Measurements from ENCODE around the gene TAS2R1.

TAS2R1 gene

DNA sequence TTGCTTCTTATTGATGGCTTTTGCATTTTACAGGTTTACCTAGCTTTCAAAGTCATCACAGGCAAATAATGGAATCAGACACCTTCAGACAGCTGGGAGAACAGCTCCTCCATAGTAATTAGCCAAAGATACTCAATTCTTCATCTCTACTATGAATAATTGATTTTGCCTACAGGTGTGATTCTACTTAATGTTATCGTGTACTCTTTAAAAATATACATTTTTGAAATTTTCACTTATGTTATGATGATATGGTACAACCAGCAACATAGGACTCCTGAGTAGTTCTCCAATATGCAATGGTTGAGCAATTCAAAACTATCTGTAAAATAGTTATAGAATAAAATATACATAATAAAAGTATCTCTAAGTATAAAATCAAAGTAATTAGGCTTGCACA, at the start of gene TAS2R1:
TSS of gene TAS2R1 (minus strand) at position 101 of the 400 bp plus-strand sequence. CDS start 319 bp downstream, outside the sequence.
- no peak for FAIRE-seq

DNA sequence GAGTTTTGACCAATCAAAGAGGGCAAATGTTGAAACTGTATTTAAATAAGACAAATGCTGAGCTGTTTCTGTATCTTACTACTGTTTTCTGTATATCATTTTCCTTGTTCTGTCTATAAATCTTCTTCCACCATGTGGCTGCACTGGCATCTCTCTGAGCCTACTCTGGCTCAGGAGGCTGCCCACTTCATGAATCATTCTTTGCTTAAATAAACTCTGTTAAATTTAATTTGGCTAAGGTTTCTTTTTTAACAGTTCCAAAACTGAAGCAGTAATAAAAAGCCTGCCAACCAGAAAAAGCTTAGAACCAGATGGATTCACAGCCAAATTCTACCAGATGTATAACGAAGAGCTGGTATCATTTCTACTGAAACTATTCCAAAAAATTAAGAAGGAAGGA, 40.2 kb upstream of the TAS2R1 start:
- no peak for FAIRE-seq

- FAIRE-seq, result no peak
These were observed 37.8 kb upstream of the TAS2R1 start for GRCh38 chr5:9667906-9668305.

DNA sequence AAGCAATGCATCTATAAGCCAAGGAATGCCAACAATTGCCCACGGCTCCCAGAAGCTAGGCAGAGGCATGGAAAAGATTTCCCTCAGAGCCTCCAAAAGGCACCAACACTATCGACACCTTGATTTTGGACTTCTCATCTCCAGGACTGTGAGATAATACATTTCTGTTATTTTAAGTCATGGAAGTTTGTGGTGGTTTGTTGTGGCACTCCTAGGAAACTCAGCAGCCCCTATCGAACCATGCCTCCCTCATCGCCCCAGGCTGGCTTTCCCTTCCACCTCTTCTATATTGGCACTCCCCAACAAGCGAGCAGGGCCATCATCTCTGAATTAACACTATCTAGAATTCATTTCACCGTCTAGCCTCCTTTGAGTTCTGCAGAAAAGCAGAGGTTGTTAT, 33.7 kb upstream of the TAS2R1 start:
- FAIRE-seq, result no peak

- FAIRE-seq, result no peak
These were observed 31.3 kb upstream of the TAS2R1 start for GRCh38 chr5:9661316-9662015.

DNA sequence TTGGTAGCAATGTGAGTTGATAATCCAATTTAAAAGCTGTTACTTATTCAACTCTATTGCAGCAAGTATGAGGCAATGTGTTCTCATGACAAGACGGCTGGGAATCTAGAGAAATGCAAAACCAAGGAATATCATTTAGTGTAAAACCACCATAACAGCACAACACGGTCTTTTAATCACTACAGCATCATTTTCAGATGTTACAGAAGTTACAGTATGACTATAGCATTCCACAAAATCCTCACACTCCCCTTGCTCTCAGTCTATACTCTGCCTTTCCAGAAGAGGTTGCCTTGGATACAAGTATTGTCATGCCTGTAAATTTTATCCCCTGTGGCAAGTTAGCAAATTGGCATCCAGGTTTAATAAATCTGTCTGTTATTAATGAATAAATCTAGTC, 28.6 kb upstream of the TAS2R1 start:
- FAIRE-seq, result no peak

DNA sequence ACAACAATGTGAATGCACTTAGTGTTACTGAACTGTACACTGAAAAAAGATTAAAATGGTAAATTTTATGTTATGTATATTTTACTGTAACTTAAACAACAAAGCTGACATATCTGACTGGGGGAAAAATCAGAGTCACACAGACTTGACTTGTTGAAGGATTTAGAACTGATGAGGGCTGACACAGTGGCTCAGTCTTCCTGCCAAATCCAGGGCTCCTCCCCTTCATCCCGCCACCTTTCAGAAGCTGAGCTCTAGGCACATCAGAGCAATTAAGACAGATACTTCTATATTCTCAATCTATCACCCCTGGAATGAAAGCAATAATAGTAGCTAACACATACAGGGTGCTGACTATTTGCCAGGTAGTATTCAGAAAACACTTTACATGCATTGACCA, 27.7 kb upstream of the TAS2R1 start:
- FAIRE-seq, result no peak

- no peak for FAIRE-seq
These were observed 25.5 kb upstream of the TAS2R1 start for GRCh38 chr5:9655641-9656040.

DNA sequence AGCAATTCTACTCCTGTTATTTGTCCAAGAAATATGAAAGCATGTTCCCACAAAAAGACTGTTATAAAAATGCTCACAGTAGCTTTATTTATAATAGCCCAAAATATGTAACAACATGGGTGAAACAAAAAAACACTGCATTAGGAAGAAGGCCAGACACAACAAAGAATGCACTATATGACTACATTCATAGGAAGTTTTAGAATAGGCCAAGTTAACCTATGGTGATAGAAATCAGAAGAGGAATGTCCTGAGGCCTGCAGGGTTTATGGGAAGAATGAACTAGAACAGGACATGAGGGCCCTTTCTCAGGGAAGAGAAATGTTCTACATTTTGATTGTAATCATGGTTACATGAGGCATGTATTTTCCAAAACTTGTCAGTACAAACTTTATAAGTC, 24.7 kb upstream of the TAS2R1 start:
- no peak for FAIRE-seq

DNA sequence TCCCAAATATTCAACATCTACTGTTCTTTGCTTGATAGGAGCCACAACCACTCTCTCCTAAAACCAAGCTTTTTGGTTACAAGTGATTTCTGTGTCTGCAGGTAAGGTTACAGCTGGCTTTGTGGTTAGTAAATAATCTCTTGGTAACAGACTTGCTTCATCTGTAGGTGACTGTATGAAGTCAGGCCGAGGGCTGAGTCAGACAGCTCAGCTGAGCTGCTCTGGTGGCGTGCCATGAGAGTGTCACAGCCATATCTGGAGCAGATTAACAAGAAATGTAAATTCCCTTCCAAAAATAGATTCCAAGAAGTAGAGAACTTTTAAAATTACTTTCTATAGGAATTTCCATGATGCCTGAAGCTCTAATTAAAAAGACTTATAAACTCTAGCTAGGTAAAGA, 23.7 kb upstream of the TAS2R1 start:
- no peak for FAIRE-seq

GRCh38 chr5:9653061-9653460, 22.9 kb upstream of the TAS2R1 start:
- FAIRE-seq, result no peak

- no peak for FAIRE-seq
These were observed 22.1 kb upstream of the TAS2R1 start for GRCh38 chr5:9652295-9652694.

GRCh38 chr5:9646843-9647242, 16.7 kb upstream of the TAS2R1 start:
- FAIRE-seq, result no peak

GRCh38 chr5:9644630-9645029, 14.5 kb upstream of the TAS2R1 start:
- no peak for FAIRE-seq

GRCh38 chr5:9642621-9643020, 12.5 kb upstream of the TAS2R1 start:
- no peak for FAIRE-seq

DNA sequence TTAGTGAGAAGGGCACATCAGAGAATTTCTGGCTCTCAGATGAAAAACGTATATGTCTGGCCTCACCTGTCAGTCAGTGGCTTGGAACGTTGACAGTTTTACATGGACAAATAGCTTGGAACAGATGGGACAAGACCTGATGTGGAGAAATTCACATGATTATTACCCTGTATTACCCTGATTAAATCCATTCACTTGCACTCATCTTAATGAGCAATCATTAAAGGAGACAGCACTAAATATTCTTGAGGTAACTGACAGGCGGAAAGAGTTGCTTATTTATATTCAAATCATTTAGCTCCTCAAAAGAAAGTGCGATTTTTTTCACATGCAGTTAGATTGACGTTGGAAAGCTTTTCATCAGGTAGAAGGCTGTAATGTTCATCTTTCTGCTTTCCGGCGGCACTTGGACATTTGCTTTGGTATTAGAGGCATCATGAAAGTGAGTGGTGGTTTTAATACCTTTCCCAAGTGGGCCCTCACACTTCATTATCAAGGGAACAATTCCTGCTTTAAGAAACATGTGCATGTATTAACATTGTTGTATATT, 11.7 kb upstream of the TAS2R1 start:
- FAIRE-seq, result no peak

GRCh38 chr5:9632495-9632894, 2.3 kb upstream of the TAS2R1 start:
- FAIRE-seq, result no peak

DNA sequence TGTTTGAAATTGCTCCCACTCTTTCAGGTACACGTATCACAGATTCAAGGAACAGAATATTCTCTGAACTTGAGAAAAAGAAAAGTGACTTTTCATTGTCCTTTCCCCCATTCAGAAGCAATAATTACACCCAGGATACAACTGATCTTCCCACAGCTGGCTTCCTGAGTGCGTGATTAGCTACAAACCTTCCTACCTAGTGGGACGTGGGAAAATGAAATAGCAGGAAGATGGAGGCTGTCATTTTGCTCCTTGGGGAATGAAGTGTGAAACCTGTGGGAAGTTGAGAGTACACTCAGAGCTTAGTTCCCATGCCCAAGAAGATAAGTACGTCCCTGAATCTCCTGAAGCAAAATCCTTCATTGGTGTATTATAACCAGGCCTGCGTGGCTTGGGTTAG, 2.6 kb downstream of the TAS2R1 start:
- FAIRE-seq, result no peak

- FAIRE-seq, result no peak
These were observed 3.2 kb downstream of the TAS2R1 start for GRCh38 chr5:9626955-9627354.

- FAIRE-seq, result no peak
These were observed 4.4 kb downstream of the TAS2R1 start for GRCh38 chr5:9625731-9626130.

DNA sequence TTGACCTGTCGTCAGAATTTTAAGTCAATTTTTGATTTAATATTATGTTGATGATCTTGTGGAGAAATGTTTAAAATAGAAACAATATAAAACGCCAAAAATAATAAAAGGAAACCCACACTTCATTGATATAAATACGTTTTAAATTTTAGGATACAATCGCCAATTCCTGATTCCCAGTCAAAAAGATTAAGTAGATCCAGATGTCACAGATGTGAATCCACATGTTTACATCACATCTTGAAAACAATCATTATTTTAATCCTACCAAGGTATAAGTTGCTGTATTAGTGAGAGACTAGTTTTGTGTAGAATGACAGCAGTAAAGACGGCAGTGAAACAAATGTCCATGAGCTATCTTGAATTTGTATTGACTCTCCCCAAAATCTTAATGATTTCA, 4.9 kb downstream of the TAS2R1 start:
- FAIRE-seq, result no peak

DNA sequence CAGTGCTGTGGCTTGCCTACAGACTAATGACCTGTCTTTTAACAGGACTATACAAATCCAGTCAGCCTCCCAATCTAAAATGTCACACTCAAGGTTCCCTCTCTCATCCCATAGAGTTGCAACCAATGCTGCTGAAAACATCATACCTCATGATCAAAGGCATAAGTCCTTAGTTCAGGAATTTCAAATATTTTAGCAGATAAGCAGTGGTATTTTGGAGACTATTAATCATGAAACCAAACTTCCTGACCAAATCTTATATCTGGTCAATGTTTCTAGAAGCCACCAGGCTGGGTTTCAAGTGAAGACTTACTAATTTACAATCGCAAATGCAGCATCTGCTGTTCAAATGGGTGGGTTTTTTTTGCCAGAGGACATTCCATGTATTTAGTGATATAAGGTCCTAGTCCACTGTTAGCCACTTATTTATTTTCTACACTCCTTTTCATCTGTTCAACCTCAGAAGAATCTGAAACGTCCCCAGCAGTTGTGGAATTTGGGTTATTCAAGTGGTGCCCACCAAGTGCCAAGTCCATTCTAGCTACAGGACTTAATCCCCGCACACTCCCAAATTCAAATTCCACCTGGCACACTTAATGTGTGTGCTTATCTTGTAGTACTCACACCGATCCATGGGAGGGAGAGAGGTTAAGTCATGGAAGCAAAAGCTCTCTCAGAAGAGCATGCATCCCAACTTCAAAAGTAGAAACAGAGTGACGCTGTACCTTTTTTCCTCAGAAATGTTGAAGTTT, 5.8 kb downstream of the TAS2R1 start:
- no peak for FAIRE-seq

- no peak for FAIRE-seq
These were observed 6.5 kb downstream of the TAS2R1 start for GRCh38 chr5:9623661-9624060.

GRCh38 chr5:9622971-9623421, 7.2 kb downstream of the TAS2R1 start:
- no peak for FAIRE-seq

Measured in G401.6 (cell line).